H9 (cell line): Measurements from ENCODE around the gene WDR36. TPM values are rescaled to one million over a fixed set of nuclear protein-coding genes. Genes with fewer than 3 reads are reported as not detected.

Source experiments
- DNase-seq: peaks from one replicate; pipeline ENCODE4 v3.0.0-alpha.2; 2017
- H2AFZ ChIP-seq: one replicate; pipeline ENCODE4 v1.6.1; 2013; ENCODE audit warnings: mild to moderate bottlenecking, low read length, control low read depth, moderate library complexity
- H2AK5ac ChIP-seq: 2 replicates; pipeline ENCODE4 v1.6.1; 2013; ENCODE audit warnings: low read length, control low read depth, mixed read lengths; ENCODE audit not compliant: insufficient read length
- H2BK120ac ChIP-seq: one replicate; pipeline ENCODE4 v1.6.1; 2013; ENCODE audit warnings: low read depth, mild to moderate bottlenecking, low read length, control low read depth, inconsistent platforms; ENCODE audit not compliant: poor library complexity, severe bottlenecking
- H2BK12ac ChIP-seq: 2 replicates; pipeline ENCODE4 v1.6.1; 2013; ENCODE audit warnings: low read length, control low read depth, mixed read lengths, low read depth; ENCODE audit not compliant: insufficient read length
- H2BK15ac ChIP-seq: 2 replicates; pipeline ENCODE4 v1.6.1; 2013; ENCODE audit warnings: low read depth, low read length, control low read depth
- H2BK20ac ChIP-seq: one replicate; pipeline ENCODE4 v1.6.1; 2013; ENCODE audit warnings: low read depth, mild to moderate bottlenecking, low read length, control low read depth, inconsistent platforms; ENCODE audit not compliant: poor library complexity, severe bottlenecking
- H2BK5ac ChIP-seq: 2 replicates; pipeline ENCODE4 v1.6.1; 2013; ENCODE audit warnings: low read length, control low read depth, mixed read lengths; ENCODE audit not compliant: insufficient read length
- H3K14ac ChIP-seq: 2 replicates; pipeline ENCODE4 v1.6.1; 2013; ENCODE audit warnings: low read length, control low read depth; ENCODE audit not compliant: insufficient read depth
- H3K18ac ChIP-seq: 2 replicates; pipeline ENCODE4 v1.6.1; 2013; ENCODE audit warnings: low read depth, mild to moderate bottlenecking, mixed read lengths, low read length, control low read depth; ENCODE audit not compliant: insufficient read length
- H3K23ac ChIP-seq: 2 replicates; pipeline ENCODE4 v1.6.1; 2013; ENCODE audit warnings: low read length, control low read depth, mixed read lengths, low read depth; ENCODE audit not compliant: insufficient read length
- H3K23me2 ChIP-seq: 2 replicates; pipeline ENCODE4 v1.6.1; 2013; ENCODE audit warnings: low read depth, mild to moderate bottlenecking, mixed read lengths, low read length, control low read depth; ENCODE audit not compliant: insufficient read length, poor library complexity, severe bottlenecking
- H3K27ac ChIP-seq: 2 replicates; pipeline ENCODE4 v1.5.1; 2013; ENCODE audit warnings: low read length, control low read depth, mixed read lengths, low read depth; ENCODE audit not compliant: insufficient read length
- H3K27me3 ChIP-seq: 2 replicates; pipeline ENCODE4 v1.6.1; 2013; ENCODE audit warnings: low read length, control low read depth, inconsistent platforms; ENCODE audit not compliant: insufficient read depth
- H3K4ac ChIP-seq: 2 replicates; pipeline ENCODE4 v1.6.1; 2013; ENCODE audit warnings: low read depth, mild to moderate bottlenecking, control low read depth, inconsistent platforms, low read length, moderate library complexity
- H3K4me1 ChIP-seq: 2 replicates; pipeline ENCODE4 v1.6.1; 2013; ENCODE audit warnings: low read length, control low read depth, inconsistent platforms; ENCODE audit not compliant: insufficient read depth
- H3K4me2 ChIP-seq: 2 replicates; pipeline ENCODE4 v1.6.1; 2013; ENCODE audit warnings: low read length, control low read depth, mixed read lengths; ENCODE audit not compliant: insufficient read length, insufficient read depth
- H3K56ac ChIP-seq: 2 replicates; pipeline ENCODE4 v1.6.1; 2013; ENCODE audit warnings: low read depth, mild to moderate bottlenecking, mixed read lengths, low read length, control low read depth; ENCODE audit not compliant: insufficient read length
- H3K79me1 ChIP-seq: 2 replicates; pipeline ENCODE4 v1.6.1; 2013; ENCODE audit warnings: low read depth, mild to moderate bottlenecking, moderate library complexity, low read length, control low read depth, inconsistent platforms; ENCODE audit not compliant: insufficient read depth, poor library complexity, severe bottlenecking
- H3K79me2 ChIP-seq: 2 replicates; pipeline ENCODE4 v1.6.1; 2013; ENCODE audit warnings: low read length, control low read depth, inconsistent platforms; ENCODE audit not compliant: insufficient read depth
- H3K9ac ChIP-seq: 2 replicates; pipeline ENCODE4 v1.6.1; 2013; ENCODE audit warnings: low read length, control low read depth, mixed read lengths; ENCODE audit not compliant: insufficient read length; ENCODE audit errors: extremely low read depth
- H3K9me3 ChIP-seq: one replicate; pipeline ENCODE4 v1.6.1; 2013; ENCODE audit warnings: low read depth, low read length, inconsistent platforms; ENCODE audit not compliant: control insufficient read depth
- H3T11ph ChIP-seq: one replicate; pipeline ENCODE4 v1.6.1; 2013; ENCODE audit warnings: mild to moderate bottlenecking, low read length, control low read depth, inconsistent platforms
- H4K20me1 ChIP-seq: one replicate; pipeline ENCODE4 v1.6.1; 2013; ENCODE audit not compliant: control insufficient read depth, insufficient read length, insufficient read depth
- H4K5ac ChIP-seq: 2 replicates; pipeline ENCODE4 v1.6.1; 2013; ENCODE audit warnings: low read depth, mild to moderate bottlenecking, mixed read lengths, low read length, control low read depth; ENCODE audit not compliant: insufficient read length
- H4K8ac ChIP-seq: replicated peaks from 2 replicates; pipeline ENCODE4 v1.6.1; 2013; ENCODE audit warnings: low read length, control low read depth, mixed read lengths, low read depth; ENCODE audit not compliant: insufficient read length
- H4K91ac ChIP-seq: 2 replicates; pipeline ENCODE4 v1.6.1; 2013; ENCODE audit warnings: low read depth, mild to moderate bottlenecking, moderate library complexity, mixed read lengths, low read length, control low read depth; ENCODE audit not compliant: insufficient read length
- H3K27ac Mint-ChIP-seq, 3 experiments: 2 replicates in 2 of 3; 3 replicates in 1 of 3; pipeline ENCODE4 v1.8.0; 2020 to 2021; ENCODE audit warnings: mixed read lengths in 3 of 3, mild to moderate bottlenecking in 1 of 3, moderate library complexity in 1 of 3
- H3K27me3 Mint-ChIP-seq: 2 replicates; pipeline ENCODE4 v1.8.0; 2021; ENCODE audit warnings: low read depth, mild to moderate bottlenecking, moderate library complexity, mixed read lengths
- H3K36me3 Mint-ChIP-seq, 3 experiments: 2 replicates in 2 of 3; 3 replicates in 1 of 3; pipeline ENCODE4 v1.8.0; 2020 to 2021; ENCODE audit warnings: low read depth in 3 of 3, mixed read lengths in 3 of 3; ENCODE audit not compliant: insufficient read depth in 1 of 3
- H3K4me1 Mint-ChIP-seq, 2 experiments: 2 replicates each; pipeline ENCODE4 v1.8.0; 2020; ENCODE audit warnings: mixed read lengths in 2 of 2
- H3K4me3 Mint-ChIP-seq, 2 experiments: 2 replicates in 1 of 2; 3 replicates in 1 of 2; pipeline ENCODE4 v1.8.0; 2020 to 2021; ENCODE audit warnings: mild to moderate bottlenecking in 2 of 2, mixed read lengths in 2 of 2, moderate library complexity in 1 of 2
- H3K9me3 Mint-ChIP-seq, 2 experiments: 2 replicates in 1 of 2; 3 replicates in 1 of 2; pipeline ENCODE4 v1.8.0; 2020; ENCODE audit warnings: mild to moderate bottlenecking in 2 of 2, mixed read lengths in 2 of 2, moderate library complexity in 1 of 2
- CTCF ChIP-seq: fragments of 200-600 bp; sonication (generic); conservative IDR thresholded peaks from 3 replicates; pipeline ENCODE4 v1.8.0; 2021; ENCODE audit warnings: antibody characterized with exemption, mild to moderate bottlenecking
- WGBS: extraction: QIAGEN DNeasy Blood & Tissue Kit; methylation state at CpG from one replicate; pipeline ENCODE4 v1.1.7; 2013; ENCODE audit warnings: missing lambda C conversion rate, low lambda C conversion rate, mixed read lengths; ENCODE audit not compliant: insufficient read length; ENCODE audit errors: extremely low coverage; 5-methylcytosine and 5-hydroxymethylcytosine counted together
- total RNA-seq: library from RNA; stranded (reverse); gene quantifications from 2 replicates; pipeline ENCODE4 v1.2.1, GENCODE V29; 2021

Gene WDR36
- total RNA-seq, 1 experiment from 2014 or later: 42.0 TPM

- no peaks in the 10 kb centered on the region for H4K20me1 ChIP-seq
- H2BK120ac ChIP-seq: no peak overlapping the region
- no peak overlapping the region for H2BK5ac ChIP-seq
- H2BK12ac ChIP-seq: no peak overlapping the region
- no peak overlapping the region for H2AK5ac ChIP-seq
- H3K18ac ChIP-seq: no peak overlapping the region
- H3K4me1 Mint-ChIP-seq: peaks cover 58 to 70% of the 10 kb centered on the region in 2 experiments
- H3K36me3 Mint-ChIP-seq: peaks cover 2 to 17% (median 15%) of the 10 kb centered on the region in 3 experiments; a peak in 6 of 7 replicates
- no peaks in the 10 kb centered on the region for H3K23me2 ChIP-seq
- H3K27ac Mint-ChIP-seq: peak overlapping the region in 2 of 3 experiments; percentile 35 to 83; a peak in 3 of 7 replicates
- no peak overlapping the region for H4K5ac ChIP-seq
- no peak overlapping the region for H3K23ac ChIP-seq
- peak overlapping the region; percentile 17 for H3K27ac ChIP-seq
- H2BK20ac ChIP-seq: no peak overlapping the region
- no peak overlapping the region for H3T11ph ChIP-seq
- H3K4me3 Mint-ChIP-seq: no peak overlapping the region
- H3K56ac ChIP-seq: no peak overlapping the region
- peaks cover 8% of the 10 kb centered on the region for H3K4me1 ChIP-seq
- TF ChIP-seq CTCF: no peak
- no peaks in the 10 kb centered on the region for H3K27me3 Mint-ChIP-seq
- H3K9me3 ChIP-seq: no peaks in the 10 kb centered on the region
- no peak overlapping the region for H2AFZ ChIP-seq
- no peaks in the 10 kb centered on the region for H3K27me3 ChIP-seq
- no peaks in the 10 kb centered on the region for H3K79me1 ChIP-seq
- no peak for DNase-seq
- no peak overlapping the region for H3K4ac ChIP-seq
- no peak overlapping the region for H2BK15ac ChIP-seq
- no peak overlapping the region for H3K14ac ChIP-seq
- no peaks in the 10 kb centered on the region; a peak in 1 of 5 replicates for H3K9me3 Mint-ChIP-seq
- no peak overlapping the region for H4K91ac ChIP-seq
- no peak overlapping the region for H3K4me2 ChIP-seq
- no CpG with 5 or more reads among the region's 2 CpGs for WGBS
- H3K9ac ChIP-seq: no peak overlapping the region
- no peak overlapping the region for H4K8ac ChIP-seq
- H3K79me2 ChIP-seq: no peaks in the 10 kb centered on the region
These were observed 39.2 kb downstream of the WDR36 start for GRCh38 chr5:111131356-111131755.
